HCT116 (cell line): Measurements from ENCODE around the gene CNTNAP2. TPM values are rescaled to one million over a fixed set of nuclear protein-coding genes. Genes with fewer than 3 reads are reported as not detected.

Experiments used
- ATAC-seq: fragments of 200-7000 bp; cut with Tn5 transposase; 2 replicates; pipeline ENCODE4 v1.9.1; 2020; ENCODE audit warnings: mild to moderate bottlenecking, moderate library complexity
- BruUV-seq: library from RNA; stranded (reverse); fragments of 400-500 nt; replicated peaks from 2 replicates; lab custom pipeline; 2021; lab: Mats Ljungman, UMichigan
- CTCF ChIA-PET: fragments of 300-600 bp; sonication (Branson Sonifier 250); formaldehyde crosslinking; loops from one replicate; lab custom pipeline; 2021; ENCODE audit warnings: antibody characterized with exemption; lab: Charles Lee
- POLR2A ChIA-PET: fragments of 300-600, 350-600 bp; sonication (Branson Sonifier 250); formaldehyde crosslinking; loops from one replicate; lab custom pipeline; 2021; ENCODE audit warnings: antibody characterized with exemption; lab: Charles Lee
- RAD21 ChIA-PET, 2 experiments: fragments of 300-600 bp; sonication (Branson Sonifier 250); formaldehyde crosslinking; loops; one replicate each; lab custom pipeline; 2023; ENCODE audit warnings: low total read pairs in 2 of 2; ENCODE audit not compliant: uncharacterized antibody in 2 of 2, unreplicated experiment in 2 of 2, low non-redundant PET in 1 of 2; lab: Charles Lee
- DNase-seq: peaks from one replicate; pipeline ENCODE4 v3.0.0-alpha.2; 2010; ENCODE audit warnings: low read depth, low spot score
- H2AFZ ChIP-seq: fragments of 200-600 bp; shearing (Covaris generic), sonication (generic); 2 replicates; pipeline ENCODE4 v1.6.1; 2017; ENCODE audit warnings: low read depth, mixed run types, mixed read lengths, antibody characterized with exemption, low read length; ENCODE audit not compliant: poor library complexity, severe bottlenecking
- H3K27ac ChIP-seq: 2 replicates; pipeline ENCODE4 v1.5.1; 2012; ENCODE audit warnings: low read depth, low read length
- H3K27me3 ChIP-seq: fragments of 200-600 bp; sonication (generic); 2 replicates; pipeline ENCODE4 v1.6.1; 2016; ENCODE audit warnings: mixed run types, low read length, mixed read lengths; ENCODE audit not compliant: insufficient read depth
- H3K36me3 ChIP-seq, 2 experiments: fragments of 200-500 bp in 1 of 2; fragments of 200-600 bp in 1 of 2; sonication (Bioruptor generic) in 1 of 2; sonication (generic) in 1 of 2; 2 replicates each; pipeline versions ENCODE4 v1.5.1 to v1.6.1; 2014 to 2016; ENCODE audit warnings: low read length in 2 of 2, inconsistent platforms in 1 of 2, mixed read lengths in 1 of 2, mixed run types in 1 of 2; ENCODE audit not compliant: insufficient read depth in 2 of 2, control insufficient read depth in 1 of 2
- H3K4me1 ChIP-seq, 2 experiments: fragments of 200-600 bp in 1 of 2; sonication (generic) in 1 of 2; 2 replicates each; pipeline versions ENCODE4 v1.5.1 to v1.6.1; 2012 to 2017; ENCODE audit warnings: low read length in 2 of 2, inconsistent platforms in 1 of 2, mild to moderate bottlenecking in 1 of 2, mixed read lengths in 1 of 2, mixed run types in 1 of 2, moderate library complexity in 1 of 2; ENCODE audit not compliant: insufficient read depth in 2 of 2, control insufficient read depth in 1 of 2
- H3K4me2 ChIP-seq: fragments of 200-600 bp; sonication (generic); 2 replicates; pipeline ENCODE4 v1.6.1; 2017; ENCODE audit warnings: mixed run types, low read length, mixed read lengths
- H3K4me3 ChIP-seq, 2 experiments: fragments of 200-600 bp in 1 of 2; sonication (generic) in 1 of 2; replicated peaks in 1 of 2; 2 replicates each; pipeline ENCODE4 v1.5.1; 2011 to 2016; ENCODE audit warnings: low read length in 2 of 2, control low read depth in 1 of 2, low read depth in 1 of 2, mild to moderate bottlenecking in 1 of 2, mixed read lengths in 1 of 2, mixed run types in 1 of 2
- H3K79me2 ChIP-seq: fragments of 200-600 bp; sonication (generic); 2 replicates; pipeline ENCODE4 v1.6.1; 2017; ENCODE audit warnings: mild to moderate bottlenecking, mixed run types, low read length, moderate library complexity, mixed read lengths; ENCODE audit not compliant: insufficient read depth
- H3K9ac ChIP-seq: fragments of 200-600 bp; sonication (generic); 2 replicates; pipeline ENCODE4 v1.6.1; 2016; ENCODE audit warnings: low read length, mixed read lengths
- H3K9me2 ChIP-seq: fragments of 200-600 bp; sonication (generic), shearing (Covaris generic); 2 replicates; pipeline ENCODE4 v1.6.1; 2017; ENCODE audit warnings: mixed run types, mild to moderate bottlenecking, moderate library complexity; ENCODE audit not compliant: insufficient read depth
- H3K9me3 ChIP-seq, 2 experiments: fragments of 200-500 bp in 1 of 2; fragments of 200-600 bp in 1 of 2; sonication (Bioruptor generic) in 1 of 2; sonication (generic) in 1 of 2; 2 replicates each; pipeline ENCODE4 v1.6.1; 2014 to 2017; ENCODE audit warnings: low read length in 2 of 2, mixed read lengths in 2 of 2, inconsistent platforms in 1 of 2, low read depth in 1 of 2, mild to moderate bottlenecking in 1 of 2, mixed run types in 1 of 2, moderate library complexity in 1 of 2; ENCODE audit not compliant: control insufficient read depth in 1 of 2, insufficient read depth in 1 of 2
- H4K20me1 ChIP-seq: fragments of 200-600 bp; sonication (generic), shearing (Covaris generic); 2 replicates; pipeline ENCODE4 v1.6.1; 2017; ENCODE audit warnings: mixed run types, mild to moderate bottlenecking, moderate library complexity; ENCODE audit not compliant: insufficient read depth
- EZH2 ChIP-seq: fragments of 200-600 bp; sonication (generic); IDR thresholded peaks from 2 replicates; pipeline ENCODE4 v1.6.1; 2017; ENCODE audit warnings: antibody characterized with exemption, mixed run types
- FOSL1 ChIP-seq: IDR thresholded peaks from 2 replicates; pipeline ENCODE4 v1.6.1; 2012; ENCODE audit warnings: low read depth
- JUND ChIP-seq: IDR thresholded peaks from 2 replicates; pipeline ENCODE4 v1.6.1; 2012
- POLR2A ChIP-seq: IDR thresholded peaks from 2 replicates; pipeline ENCODE4 v1.7.0; 2011; ENCODE audit warnings: borderline replicate concordance; ENCODE audit not compliant: insufficient read depth, insufficient read length; ENCODE audit errors: extremely low read depth
- RAD21 ChIP-seq: IDR thresholded peaks from 2 replicates; pipeline ENCODE4 v1.6.1; 2012; ENCODE audit warnings: low read depth, mild to moderate bottlenecking
- REST ChIP-seq: IDR thresholded peaks from 2 replicates; pipeline ENCODE4 v1.6.1; 2012; ENCODE audit warnings: low read depth
- SIN3A ChIP-seq: IDR thresholded peaks from 2 replicates; pipeline ENCODE4 v1.6.1; 2012; ENCODE audit warnings: low read depth
- SP1 ChIP-seq: IDR thresholded peaks from 2 replicates; pipeline ENCODE4 v1.6.1; 2012; ENCODE audit warnings: low read depth
- intact Hi-C: fragments of 100-400 bp; cut with micrococcal nuclease; formaldehyde crosslinking; loops from 2 replicates; pipeline ENCODE4 v1.10.0; 2022
- total RNA-seq: library from RNA; stranded (reverse); gene quantifications from one replicate; pipeline ENCODE4 v1.2.1, GENCODE V29; 2021; ENCODE audit not compliant: unreplicated experiment
- TF ChIP-seq, protein P1 (sequence below): IDR thresholded peaks from 2 replicates; pipeline ENCODE4 v1.6.1; 2012
- TF ChIP-seq, protein P2 (sequence below): IDR thresholded peaks from 2 replicates; pipeline ENCODE4 v1.6.1; 2011; ENCODE audit warnings: mild to moderate bottlenecking, low read length, moderate library complexity; ENCODE audit not compliant: insufficient replicate concordance; ENCODE audit errors: extremely low read depth

Gene CNTNAP2
- total RNA-seq, 1 experiment from 2014 or later: 0.37 TPM

GRCh38 chr7:147567043-147567442 is 1450.4 kb downstream of the CNTNAP2 start:
- Histone ChIP-seq H3K27ac (no peak overlapping the region), H3K9me3 (peaks cover 0 to 27% of the 10 kb centered on the region in 2 experiments; a peak in 3 of 4 replicates), H3K36me3 (no peaks in the 10 kb centered on the region), H3K9ac (no peak overlapping the region), H3K79me2 (no peaks in the 10 kb centered on the region), H4K20me1 (no peaks in the 10 kb centered on the region), H3K9me2 (no peaks in the 10 kb centered on the region), H2AFZ (no peak overlapping the region), H3K4me3 (no peak overlapping the region), H3K4me2 (no peak overlapping the region), H3K4me1 (no peaks in the 10 kb centered on the region), H3K27me3 (no peaks in the 10 kb centered on the region)
- ATAC-seq (no peak), DNase-seq (no peak)
- BruUV-seq: no TSS peak
- TF ChIP-seq FOSL1: no peak
- TF ChIP-seq, protein P1, sequence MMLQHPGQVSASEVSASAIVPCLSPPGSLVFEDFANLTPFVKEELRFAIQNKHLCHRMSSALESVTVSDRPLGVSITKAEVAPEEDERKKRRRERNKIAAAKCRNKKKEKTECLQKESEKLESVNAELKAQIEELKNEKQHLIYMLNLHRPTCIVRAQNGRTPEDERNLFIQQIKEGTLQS: no peak
- TF ChIP-seq SP1: no peak
- TF ChIP-seq, protein P2, sequence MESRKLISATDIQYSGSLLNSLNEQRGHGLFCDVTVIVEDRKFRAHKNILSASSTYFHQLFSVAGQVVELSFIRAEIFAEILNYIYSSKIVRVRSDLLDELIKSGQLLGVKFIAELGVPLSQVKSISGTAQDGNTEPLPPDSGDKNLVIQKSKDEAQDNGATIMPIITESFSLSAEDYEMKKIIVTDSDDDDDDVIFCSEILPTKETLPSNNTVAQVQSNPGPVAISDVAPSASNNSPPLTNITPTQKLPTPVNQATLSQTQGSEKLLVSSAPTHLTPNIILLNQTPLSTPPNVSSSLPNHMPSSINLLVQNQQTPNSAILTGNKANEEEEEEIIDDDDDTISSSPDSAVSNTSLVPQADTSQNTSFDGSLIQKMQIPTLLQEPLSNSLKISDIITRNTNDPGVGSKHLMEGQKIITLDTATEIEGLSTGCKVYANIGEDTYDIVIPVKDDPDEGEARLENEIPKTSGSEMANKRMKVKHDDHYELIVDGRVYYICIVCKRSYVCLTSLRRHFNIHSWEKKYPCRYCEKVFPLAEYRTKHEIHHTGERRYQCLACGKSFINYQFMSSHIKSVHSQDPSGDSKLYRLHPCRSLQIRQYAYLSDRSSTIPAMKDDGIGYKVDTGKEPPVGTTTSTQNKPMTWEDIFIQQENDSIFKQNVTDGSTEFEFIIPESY: no peak
- TF ChIP-seq REST: no peak
- no peak for TF ChIP-seq JUND
- no peak for TF ChIP-seq SIN3A
- TF ChIP-seq RAD21: no peak
- no peak for TF ChIP-seq EZH2
- no peak for TF ChIP-seq POLR2A
- ChIA-PET RAD21 (no interaction called here), CTCF (no interaction called here), POLR2A (no interaction called here)
- intact Hi-C loops: no loop called here
